ENCODE data around the gene LDHAL6A.
"Not testable (repeated sequence)": the region's sequence is repeated elsewhere in the genome, so short reads cannot be mapped to it uniquely, and the experiment has no call there.

Gene LDHAL6A

DNA sequence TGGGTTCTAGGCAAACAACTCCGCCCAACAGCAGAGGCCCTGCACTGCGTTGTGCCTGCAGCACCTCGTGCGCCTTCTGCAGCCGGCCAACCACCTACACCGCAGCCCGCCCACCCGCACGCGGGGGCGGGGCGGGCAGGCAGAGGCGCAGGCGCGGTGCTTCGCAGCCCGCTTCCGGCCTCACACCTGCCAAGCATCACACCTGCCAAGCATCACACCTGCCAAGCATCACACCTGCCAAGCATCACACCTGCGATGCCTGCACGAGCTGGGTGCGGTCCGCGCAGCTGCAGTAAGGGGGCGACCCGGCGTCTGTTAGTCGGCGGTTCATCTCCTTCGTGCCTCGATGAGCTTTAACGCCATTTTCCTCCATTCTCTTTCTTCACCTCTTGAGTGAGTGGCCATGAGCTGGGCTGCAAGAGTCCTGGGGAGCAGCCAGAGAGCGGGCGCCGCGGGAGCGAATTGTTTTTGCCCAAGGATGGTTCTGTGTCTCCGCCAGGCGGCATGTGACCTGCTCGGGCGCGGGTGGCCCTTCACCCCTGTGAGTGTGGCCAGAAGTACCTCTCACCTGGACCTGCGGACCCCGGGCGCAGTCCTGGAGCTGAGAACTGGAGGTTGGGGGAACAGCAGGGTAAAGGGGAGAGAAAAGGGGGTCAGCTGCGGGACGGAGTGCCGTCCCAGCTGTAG lies at the start of gene LDHAL6A:
Gene LDHAL6A, plus strand, starts transcription at position 171 of the 687 bp plus-strand sequence. CDS start 825 bp downstream, outside the sequence.
- Histone ChIP-seq H3K27ac (no peak within 1 kb of the TSS), H3K4me3 (ENCODE audit: low read depth in 1 of 2, low read length in 1 of 2) (peak within 1 kb of the TSS in 1 of 2 experiments; percentile 5), H3K36me3 (no peaks in the 10 kb centered on the region), H3K4me1 (ENCODE audit: control insufficient read depth in 1 of 2, insufficient read depth in 1 of 2, low read depth in 1 of 2, low read length in 1 of 2) (no peaks in the 10 kb centered on the region), H3K27me3 (peaks cover 19% of the 10 kb centered on the region), H3K9me3 (no peaks in the 10 kb centered on the region)
- TF ChIP-seq, protein P1, sequence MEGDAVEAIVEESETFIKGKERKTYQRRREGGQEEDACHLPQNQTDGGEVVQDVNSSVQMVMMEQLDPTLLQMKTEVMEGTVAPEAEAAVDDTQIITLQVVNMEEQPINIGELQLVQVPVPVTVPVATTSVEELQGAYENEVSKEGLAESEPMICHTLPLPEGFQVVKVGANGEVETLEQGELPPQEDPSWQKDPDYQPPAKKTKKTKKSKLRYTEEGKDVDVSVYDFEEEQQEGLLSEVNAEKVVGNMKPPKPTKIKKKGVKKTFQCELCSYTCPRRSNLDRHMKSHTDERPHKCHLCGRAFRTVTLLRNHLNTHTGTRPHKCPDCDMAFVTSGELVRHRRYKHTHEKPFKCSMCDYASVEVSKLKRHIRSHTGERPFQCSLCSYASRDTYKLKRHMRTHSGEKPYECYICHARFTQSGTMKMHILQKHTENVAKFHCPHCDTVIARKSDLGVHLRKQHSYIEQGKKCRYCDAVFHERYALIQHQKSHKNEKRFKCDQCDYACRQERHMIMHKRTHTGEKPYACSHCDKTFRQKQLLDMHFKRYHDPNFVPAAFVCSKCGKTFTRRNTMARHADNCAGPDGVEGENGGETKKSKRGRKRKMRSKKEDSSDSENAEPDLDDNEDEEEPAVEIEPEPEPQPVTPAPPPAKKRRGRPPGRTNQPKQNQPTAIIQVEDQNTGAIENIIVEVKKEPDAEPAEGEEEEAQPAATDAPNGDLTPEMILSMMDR (IDR thresholded peaks at IDR 0.05) = no peak

DNA sequence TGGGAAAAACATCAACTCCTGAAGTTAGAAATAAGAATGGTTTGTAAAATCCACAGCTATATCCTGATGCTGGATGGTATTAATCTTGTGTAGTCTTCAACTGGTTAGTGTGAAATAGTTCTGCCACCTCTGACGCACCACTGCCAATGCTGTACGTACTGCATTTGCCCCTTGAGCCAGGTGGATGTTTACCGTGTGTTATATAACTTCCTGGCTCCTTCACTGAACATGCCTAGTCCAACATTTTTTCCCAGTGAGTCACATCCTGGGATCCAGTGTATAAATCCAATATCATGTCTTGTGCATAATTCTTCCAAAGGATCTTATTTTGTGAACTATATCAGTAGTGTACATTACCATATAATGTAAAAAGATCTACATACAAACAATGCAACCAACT lies 48.3 kb upstream of the LDHAL6A start:
- H3K4me1 ChIP-seq (ENCODE audit: control insufficient read depth in 1 of 2, insufficient read depth in 1 of 2, low read depth in 1 of 2, low read length in 1 of 2); H3K4me3 ChIP-seq (ENCODE audit: low read depth in 1 of 2, low read length in 1 of 2); H3K9me3 ChIP-seq; H3K27me3 ChIP-seq; H3K27ac ChIP-seq: not testable (repeated sequence)
- H3K36me3 ChIP-seq = peaks cover 67% of the 10 kb centered on the region

DNA sequence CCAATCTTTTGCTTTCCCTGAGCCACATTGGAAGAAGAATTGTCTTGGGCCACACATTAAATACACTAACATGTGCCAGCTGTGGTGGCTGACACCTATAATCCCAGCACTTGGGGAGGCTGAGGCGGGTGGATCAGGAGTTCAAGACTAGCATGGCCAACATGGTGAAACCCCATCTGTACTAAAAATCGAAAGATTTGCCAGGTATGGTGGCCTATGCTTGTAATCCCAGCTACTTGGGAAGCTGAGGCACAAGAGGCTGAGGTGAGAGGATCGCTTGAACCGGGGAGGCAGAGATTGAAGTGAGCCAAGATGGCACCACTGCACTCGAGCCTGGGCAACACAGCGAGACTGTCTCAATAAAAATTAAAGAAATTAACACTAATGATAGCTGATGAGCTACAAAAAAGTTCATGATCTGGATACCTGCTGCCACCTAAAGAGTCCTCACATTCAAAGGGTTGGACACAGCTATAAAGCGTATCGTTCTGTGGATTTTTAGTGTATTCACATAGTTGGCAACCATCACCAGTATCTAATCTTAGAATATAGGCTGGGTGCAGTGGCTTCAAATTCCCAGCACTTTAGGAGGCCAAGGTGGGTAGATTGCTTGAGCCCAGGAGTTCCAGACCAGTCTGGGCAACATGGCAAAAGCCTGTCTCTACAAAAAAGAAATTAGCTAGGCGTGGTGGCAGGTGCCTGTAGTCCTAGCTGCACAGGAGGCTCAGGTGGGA lies 46.9 kb upstream of the LDHAL6A start:
- H3K4me3 ChIP-seq (ENCODE audit: low read depth in 1 of 2, low read length in 1 of 2) = no peak overlapping the region
- peak overlapping the region; percentile 13 for H3K27ac ChIP-seq
- peaks cover 0 to 5% of the 10 kb centered on the region in 2 experiments for H3K4me1 ChIP-seq (ENCODE audit: control insufficient read depth in 1 of 2, insufficient read depth in 1 of 2, low read depth in 1 of 2, low read length in 1 of 2)
- H3K9me3 ChIP-seq = no peaks in the 10 kb centered on the region
- no peaks in the 10 kb centered on the region for H3K27me3 ChIP-seq
- TF ChIP-seq, protein P1 (IDR thresholded peaks at IDR 0.05) = no peak
- peaks cover 54% of the 10 kb centered on the region for H3K36me3 ChIP-seq

DNA sequence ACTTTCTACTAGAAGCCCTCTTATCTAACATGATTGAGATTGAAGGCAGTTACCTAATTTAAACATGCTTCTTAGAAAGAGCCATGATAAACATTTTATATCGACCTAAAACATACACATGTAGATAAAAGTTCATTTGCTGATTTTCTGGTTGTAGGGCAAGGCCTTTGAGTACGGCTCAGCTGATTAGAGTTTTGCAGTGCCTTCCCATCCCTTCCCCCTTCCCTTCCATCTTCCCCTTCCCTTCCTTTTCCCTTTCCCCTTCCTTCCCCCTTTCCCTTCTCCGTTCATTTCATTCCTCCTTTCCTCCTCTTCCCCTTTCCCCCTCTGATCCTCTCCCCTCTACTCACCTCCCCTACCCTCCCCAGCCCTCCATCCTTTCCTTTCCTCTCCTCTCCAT lies 39.2 kb upstream of the LDHAL6A start:
- no peaks in the 10 kb centered on the region for H3K27me3 ChIP-seq
- TF ChIP-seq, protein P1 (IDR thresholded peaks at IDR 0.05) = no peak
- no peaks in the 10 kb centered on the region for H3K9me3 ChIP-seq
- no peaks in the 10 kb centered on the region for H3K36me3 ChIP-seq
- H3K4me1 ChIP-seq (ENCODE audit: control insufficient read depth in 1 of 2, insufficient read depth in 1 of 2, low read depth in 1 of 2, low read length in 1 of 2) = peaks cover 0 to 5% of the 10 kb centered on the region in 2 experiments
- no peak overlapping the region for H3K27ac ChIP-seq
- H3K4me3 ChIP-seq (ENCODE audit: low read depth in 1 of 2, low read length in 1 of 2) = no peak overlapping the region

DNA sequence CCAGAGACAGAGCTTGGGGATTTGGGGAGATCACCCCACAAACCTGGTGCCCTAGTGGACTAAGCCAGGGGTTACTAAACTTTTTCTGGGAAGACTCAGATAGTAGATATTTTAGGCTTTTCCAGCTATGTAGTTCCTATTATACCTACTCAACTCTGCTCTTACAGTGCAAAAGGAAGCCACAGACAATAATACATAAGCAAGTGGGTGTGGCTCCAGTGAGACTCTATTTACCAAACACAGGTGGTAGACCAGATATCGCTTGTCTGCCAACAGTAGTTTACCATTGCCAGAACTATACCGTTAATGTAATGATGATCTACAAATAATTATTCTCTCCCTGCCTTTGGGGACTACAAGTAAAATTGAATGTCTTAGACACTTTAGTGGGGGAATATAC lies 36.6 kb upstream of the LDHAL6A start:
- no peaks in the 10 kb centered on the region for H3K36me3 ChIP-seq
- H3K4me3 ChIP-seq (ENCODE audit: low read depth in 1 of 2, low read length in 1 of 2) = no peak overlapping the region
- no peaks in the 10 kb centered on the region for H3K4me1 ChIP-seq (ENCODE audit: control insufficient read depth in 1 of 2, insufficient read depth in 1 of 2, low read depth in 1 of 2, low read length in 1 of 2)
- no peaks in the 10 kb centered on the region for H3K9me3 ChIP-seq
- H3K27me3 ChIP-seq = no peaks in the 10 kb centered on the region
- H3K27ac ChIP-seq = no peak overlapping the region
- TF ChIP-seq, protein P1 (IDR thresholded peaks at IDR 0.05) = no peak

DNA sequence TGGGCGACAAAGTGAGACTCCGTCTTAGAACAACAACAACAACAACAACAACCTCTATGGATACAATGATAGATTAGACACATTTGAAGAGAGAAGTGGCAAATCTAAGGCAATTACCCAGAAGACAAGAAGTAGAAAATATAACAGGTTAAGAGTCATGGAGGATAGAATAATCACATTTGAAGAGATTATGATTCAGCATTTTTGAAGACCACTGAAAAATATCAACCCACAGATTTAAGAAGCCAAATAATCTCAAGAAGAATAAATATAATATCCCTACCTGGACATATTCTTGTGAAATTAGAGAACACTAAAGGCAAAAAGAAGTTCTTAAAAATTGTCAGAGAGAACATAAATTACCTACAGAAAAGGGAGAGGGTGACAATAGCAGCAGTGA lies 35.6 kb upstream of the LDHAL6A start:
- H3K4me1 ChIP-seq (ENCODE audit: control insufficient read depth in 1 of 2, insufficient read depth in 1 of 2, low read depth in 1 of 2, low read length in 1 of 2) = no peaks in the 10 kb centered on the region
- H3K27me3 ChIP-seq = no peaks in the 10 kb centered on the region
- no peak overlapping the region for H3K4me3 ChIP-seq (ENCODE audit: low read depth in 1 of 2, low read length in 1 of 2)
- H3K36me3 ChIP-seq = no peaks in the 10 kb centered on the region
- H3K27ac ChIP-seq = no peak overlapping the region
- TF ChIP-seq, protein P1 (IDR thresholded peaks at IDR 0.05) = no peak
- H3K9me3 ChIP-seq = no peaks in the 10 kb centered on the region

All from neutrophil (primary cell).